IPS-18a (cell line): ENCODE results near the gene SNX25.
A peak's percentile ranks its signal among the peaks of the same experiment; 100 is the strongest.
"Not testable (repeated sequence)": the region's sequence is repeated elsewhere in the genome, so short reads cannot be mapped to it uniquely, and the experiment has no call there.

Experiments used
- H3K27ac ChIP-seq: one replicate; pipeline ENCODE4 v1.5.1; 2013; ENCODE audit warnings: low read length
- H3K27me3 ChIP-seq: one replicate; pipeline ENCODE4 v1.6.1; 2013; ENCODE audit warnings: mild to moderate bottlenecking, low read length; ENCODE audit not compliant: control insufficient read depth, insufficient read depth
- H3K36me3 ChIP-seq: one replicate; pipeline ENCODE4 v1.6.1; 2013; ENCODE audit warnings: low read depth, low read length; ENCODE audit not compliant: control insufficient read depth
- H3K4me1 ChIP-seq: one replicate; pipeline ENCODE4 v1.6.1; 2013; ENCODE audit warnings: low read depth, low read length; ENCODE audit not compliant: control insufficient read depth
- H3K4me3 ChIP-seq: one replicate; pipeline ENCODE4 v1.5.1; 2013; ENCODE audit warnings: low read length
- H3K9ac ChIP-seq: one replicate; pipeline ENCODE4 v1.6.1; 2013; ENCODE audit warnings: mild to moderate bottlenecking, low read length, moderate library complexity
- H3K9me3 ChIP-seq: one replicate; pipeline ENCODE4 v1.6.1; 2013; ENCODE audit warnings: low read depth, low read length; ENCODE audit not compliant: control insufficient read depth

The SNX25 gene

GRCh38 chr4:185296665-185297460 lies 87.5 kb downstream of the SNX25 start:
- Histone ChIP-seq H3K9me3 (no peaks in the 10 kb centered on the region), H3K27ac (no peak overlapping the region), H3K36me3 (peaks cover 2% of the 10 kb centered on the region), H3K9ac (no peak overlapping the region), H3K4me3 (no peak overlapping the region), H3K27me3 (no peaks in the 10 kb centered on the region), H3K4me1 (no peaks in the 10 kb centered on the region)

- Histone ChIP-seq H3K36me3 (no peaks in the 10 kb centered on the region), H3K9ac (no peak overlapping the region), H3K27ac (no peak overlapping the region), H3K4me3 (no peak overlapping the region), H3K4me1 (no peaks in the 10 kb centered on the region), H3K27me3 (no peaks in the 10 kb centered on the region), H3K9me3 (no peaks in the 10 kb centered on the region)
Measured at GRCh38 chr4:185298728-185299430, 89.5 kb downstream of the SNX25 start.

- H3K9ac ChIP-seq, result no peak overlapping the region
- no peak overlapping the region for H3K4me3 ChIP-seq
- H3K27me3 ChIP-seq, result no peaks in the 10 kb centered on the region
- H3K9me3 ChIP-seq, result no peaks in the 10 kb centered on the region
- H3K4me1 ChIP-seq, result peaks cover 29% of the 10 kb centered on the region
- H3K36me3 ChIP-seq, result no peaks in the 10 kb centered on the region
- no peak overlapping the region for H3K27ac ChIP-seq
Measured at GRCh38 chr4:185304541-185304940, 95.1 kb downstream of the SNX25 start.

GRCh38 chr4:185304944-185305690 lies 95.7 kb downstream of the SNX25 start:
- no peaks in the 10 kb centered on the region for H3K27me3 ChIP-seq
- peak overlapping the region; percentile 78 for H3K27ac ChIP-seq
- H3K4me3 ChIP-seq, result peak overlapping the region; percentile 30
- H3K4me1 ChIP-seq, result peaks cover 29% of the 10 kb centered on the region
- no peak overlapping the region for H3K9ac ChIP-seq
- H3K36me3 ChIP-seq, result no peaks in the 10 kb centered on the region
- H3K9me3 ChIP-seq, result no peaks in the 10 kb centered on the region

GRCh38 chr4:185305979-185306442 lies 96.6 kb downstream of the SNX25 start:
- Histone ChIP-seq H3K9me3 (no peaks in the 10 kb centered on the region), H3K27me3 (no peaks in the 10 kb centered on the region), H3K27ac (peak overlapping the region; percentile 78), H3K4me3 (peak overlapping the region; percentile 30), H3K9ac (peak overlapping the region; percentile 58), H3K4me1 (peaks cover 29% of the 10 kb centered on the region), H3K36me3 (peaks cover 3% of the 10 kb centered on the region)

- H3K9ac ChIP-seq, result no peak overlapping the region
- H3K27me3 ChIP-seq, result no peaks in the 10 kb centered on the region
- H3K27ac ChIP-seq, result no peak overlapping the region
- H3K36me3 ChIP-seq, result peaks cover 3% of the 10 kb centered on the region
- H3K9me3 ChIP-seq, result no peaks in the 10 kb centered on the region
- H3K4me1 ChIP-seq, result peaks cover 29% of the 10 kb centered on the region
- H3K4me3 ChIP-seq, result no peak overlapping the region
Measured at GRCh38 chr4:185307136-185307950, 97.9 kb downstream of the SNX25 start.

- H3K4me3 ChIP-seq, result no peak overlapping the region
- H3K4me1 ChIP-seq, result peaks cover 27% of the 10 kb centered on the region
- H3K36me3 ChIP-seq, result peaks cover 3% of the 10 kb centered on the region
- H3K9me3 ChIP-seq, result no peaks in the 10 kb centered on the region
- no peak overlapping the region for H3K9ac ChIP-seq
- no peaks in the 10 kb centered on the region for H3K27me3 ChIP-seq
- H3K27ac ChIP-seq, result no peak overlapping the region
Measured at GRCh38 chr4:185309770-185310169, 100.4 kb downstream of the SNX25 start.

- H3K4me1 ChIP-seq, result peaks cover 13% of the 10 kb centered on the region
- H3K9me3 ChIP-seq, result no peaks in the 10 kb centered on the region
- no peak overlapping the region for H3K4me3 ChIP-seq
- no peak overlapping the region for H3K9ac ChIP-seq
- H3K27ac ChIP-seq, result no peak overlapping the region
- peaks cover 3% of the 10 kb centered on the region for H3K36me3 ChIP-seq
- no peaks in the 10 kb centered on the region for H3K27me3 ChIP-seq
Measured at GRCh38 chr4:185311113-185311888, 101.9 kb downstream of the SNX25 start.

GRCh38 chr4:185312699-185313098 lies 103.3 kb downstream of the SNX25 start:
- no peak overlapping the region for H3K27ac ChIP-seq
- H3K36me3 ChIP-seq, result peaks cover 3% of the 10 kb centered on the region
- no peaks in the 10 kb centered on the region for H3K27me3 ChIP-seq
- H3K4me3 ChIP-seq, result no peak overlapping the region
- no peaks in the 10 kb centered on the region for H3K4me1 ChIP-seq
- H3K9me3 ChIP-seq, result no peaks in the 10 kb centered on the region
- no peak overlapping the region for H3K9ac ChIP-seq

- H3K4me1 ChIP-seq, result peaks cover 12% of the 10 kb centered on the region
- not testable (repeated sequence) for H3K4me3 ChIP-seq, H3K9ac ChIP-seq, H3K27me3 ChIP-seq, H3K36me3 ChIP-seq, H3K9me3 ChIP-seq, H3K27ac ChIP-seq
Measured at GRCh38 chr4:185317462-185317861, 108.1 kb downstream of the SNX25 start.
